ENCODE data around the gene ST3GAL2. TPM values are rescaled to one million over a fixed set of nuclear protein-coding genes. Genes with fewer than 3 reads are reported as not detected.

The ST3GAL2 gene
- total and polyA plus RNA-seq, 9 of the 15 experiments (the other 6 are each of a cell fraction or from before 2014, with no cell fraction given) = 1.5 to 108 (median 34.3) TPM

DNA sequence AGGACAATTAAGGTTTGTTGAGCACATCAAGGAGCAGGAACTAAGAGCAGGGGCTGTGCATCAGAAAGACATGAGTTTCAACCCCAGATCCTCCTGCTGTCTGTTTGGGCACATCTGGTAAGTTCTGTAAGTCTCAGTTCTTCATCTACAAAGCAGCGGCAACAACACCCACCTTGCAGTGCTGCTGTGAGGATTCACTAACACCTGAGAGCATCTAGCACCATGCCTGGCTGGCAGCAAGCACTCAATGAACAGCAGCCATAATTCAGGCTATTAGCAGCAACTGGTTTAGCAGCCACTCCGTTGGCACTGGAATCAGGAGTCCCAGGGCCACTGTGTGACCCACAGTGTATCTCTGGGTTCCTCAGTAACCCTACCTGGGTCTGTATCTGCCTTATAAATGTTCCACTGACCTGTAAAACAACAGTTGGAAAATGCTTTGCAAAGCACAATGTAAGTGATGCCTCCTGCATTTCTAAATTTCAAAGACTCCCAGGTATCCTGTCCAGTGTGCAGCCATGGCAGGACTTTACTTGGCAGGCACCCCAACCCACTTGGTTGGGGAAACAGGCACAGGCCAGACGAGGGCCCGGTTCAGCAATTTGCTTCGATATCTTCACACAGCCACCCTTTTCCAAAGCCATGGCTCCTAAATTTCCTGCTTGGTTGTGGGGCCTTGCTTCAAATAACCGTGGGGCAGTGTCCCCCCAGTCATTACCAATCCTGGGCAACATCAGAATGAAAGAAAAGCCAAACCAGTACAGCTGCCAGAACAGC, 4.2 kb downstream of the ST3GAL2 start:
- WGBS (ENCODE audit: insufficient coverage, low coverage, missing lambda C conversion rate) = 78% methylated on average over 6 of the region's 6 CpGs
- Histone ChIP-seq H2AFZ (ENCODE audit: low read depth, low read length) (no peak overlapping the region), H3K27me3 (ENCODE audit: control insufficient read depth in 2 of 2, insufficient read depth in 2 of 2, low read length in 2 of 2) (no peaks in the 10 kb centered on the region), H3K9ac (ENCODE audit: insufficient read depth in 1 of 2, low read depth in 2 of 2, low read length in 2 of 2) (peak overlapping the region; percentile 75 to 85; a peak in 3 of 4 replicates), H3K4me1 (replicated peaks in 1 of 2; ENCODE audit: control insufficient read depth in 2 of 2, insufficient read depth in 2 of 2, low read length in 2 of 2) (peaks cover 49 to 63% of the 10 kb centered on the region in 2 experiments), H3K4me2 (ENCODE audit: insufficient read depth, low read length) (peak overlapping the region; percentile 37), H3K36me3 (ENCODE audit: control insufficient read depth, insufficient read depth, low read length) (peaks cover 52% of the 10 kb centered on the region), H3K9me3 (replicated peaks; ENCODE audit: control insufficient read depth, insufficient read depth, low read depth, low read length) (no peaks in the 10 kb centered on the region), H3K27ac (ENCODE audit: extremely low read depth, low read depth, low read length) (peak overlapping the region; percentile 88), H3K4me3 (peak overlapping the region; percentile 6; the same call in 1 of the 2 replicates), H4K20me1 (replicated peaks; ENCODE audit: control insufficient read depth, insufficient read depth, low read length) (0 out of 2 replicates have a peak, but pooled peaks cover 3% of the 10 kb centered on the region), H3K79me2 (ENCODE audit: control insufficient read depth, insufficient read depth, low read length) (peaks cover 89% of the 10 kb centered on the region), H3K9me1 (ENCODE audit: control insufficient read depth, insufficient read depth, low read length) (no peaks in the 10 kb centered on the region)
- POLR2A ChIA-PET = interaction anchor here (1.1 to 2.2 kb wide), 5 partner anchors 9 to 40 kb away, joined by 3 to 17 read pairs (median 6); no protein-coding TSS in a partner anchor
- no peak for FAIRE-seq
- peak in 1 of 4 experiments; percentile 2 for DNase-seq (ENCODE audit: extremely low read depth in 1 of 4, low spot score in 3 of 4)
- ATAC-seq = no peak
- CTCF ChIA-PET (ENCODE audit: low intra/inter-chr PET ratio) = no interaction called here
- in situ Hi-C loops (cut with MboI) (no loop called here), intact Hi-C loops (cut with micrococcal nuclease) (no loop called here)
- TSS peak; percentile 0 for BruUV-seq (replicated peaks)
- TF ChIP-seq RFX5 (IDR thresholded peaks at IDR 0.05; ENCODE audit: low read depth, low read length) (no peak), FOXA3 (CRISPR knock-in tag; conservative IDR thresholded peaks at IDR 0.05 in 1 of 2, IDR thresholded peaks at IDR 0.05 in 1 of 2) (no peak), STAT5A (IDR thresholded peaks at IDR 0.05; ENCODE audit: borderline replicate concordance, low read length) (no peak), GATAD2A (IDR thresholded peaks at IDR 0.05) (no peak), BRD4 (IDR thresholded peaks at IDR 0.05) (no peak), ZNF316 (IDR thresholded peaks at IDR 0.05) (peak; percentile 9; the same call in 1 of the 2 replicates), TCF7L2 (IDR thresholded peaks at IDR 0.05; ENCODE audit: low read depth, low read length) (no peak), MCM2 (IDR thresholded peaks at IDR 0.05; ENCODE audit: low read depth) (no peak), ZNF551 (CRISPR knock-in tag; IDR thresholded peaks at IDR 0.05) (no peak), KLF6 (CRISPR knock-in tag; IDR thresholded peaks at IDR 0.05; ENCODE audit: borderline replicate concordance) (no peak), CXXC5 (CRISPR knock-in tag; IDR thresholded peaks at IDR 0.05) (0 out of 2 replicates have a peak, but pooled peaks have one; percentile 8), PTBP1 (IDR thresholded peaks at IDR 0.05; ENCODE audit: low read depth, low read length) (no peak), RBFOX2 (IDR thresholded peaks at IDR 0.05; ENCODE audit: low read depth, low read length) (0 out of 2 replicates have a peak, but pooled peaks have one; percentile 9), PRMT5 (CRISPR knock-in tag; IDR thresholded peaks at IDR 0.05) (no peak), MED1 (CRISPR knock-in tag; IDR thresholded peaks at IDR 0.05; ENCODE audit: borderline replicate concordance) (peak; percentile 46; the same call in 1 of the 2 replicates), WHSC1 (IDR thresholded peaks at IDR 0.05; ENCODE audit: low read length) (peak; percentile 83)
- TF ChIP-seq, protein P1, sequence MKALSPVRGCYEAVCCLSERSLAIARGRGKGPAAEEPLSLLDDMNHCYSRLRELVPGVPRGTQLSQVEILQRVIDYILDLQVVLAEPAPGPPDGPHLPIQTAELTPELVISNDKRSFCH (CRISPR knock-in tag; IDR thresholded peaks at IDR 0.05) = no peak
- TF ChIP-seq, protein P1 (tag; IDR thresholded peaks at IDR 0.05) = no peak
- TF ChIP-seq, protein P2, sequence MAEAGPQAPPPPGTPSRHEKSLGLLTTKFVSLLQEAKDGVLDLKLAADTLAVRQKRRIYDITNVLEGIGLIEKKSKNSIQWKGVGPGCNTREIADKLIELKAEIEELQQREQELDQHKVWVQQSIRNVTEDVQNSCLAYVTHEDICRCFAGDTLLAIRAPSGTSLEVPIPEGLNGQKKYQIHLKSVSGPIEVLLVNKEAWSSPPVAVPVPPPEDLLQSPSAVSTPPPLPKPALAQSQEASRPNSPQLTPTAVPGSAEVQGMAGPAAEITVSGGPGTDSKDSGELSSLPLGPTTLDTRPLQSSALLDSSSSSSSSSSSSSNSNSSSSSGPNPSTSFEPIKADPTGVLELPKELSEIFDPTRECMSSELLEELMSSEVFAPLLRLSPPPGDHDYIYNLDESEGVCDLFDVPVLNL (CRISPR knock-in tag; IDR thresholded peaks at IDR 0.05; ENCODE audit: low read depth) = no peak
- TF ChIP-seq, protein P3, sequence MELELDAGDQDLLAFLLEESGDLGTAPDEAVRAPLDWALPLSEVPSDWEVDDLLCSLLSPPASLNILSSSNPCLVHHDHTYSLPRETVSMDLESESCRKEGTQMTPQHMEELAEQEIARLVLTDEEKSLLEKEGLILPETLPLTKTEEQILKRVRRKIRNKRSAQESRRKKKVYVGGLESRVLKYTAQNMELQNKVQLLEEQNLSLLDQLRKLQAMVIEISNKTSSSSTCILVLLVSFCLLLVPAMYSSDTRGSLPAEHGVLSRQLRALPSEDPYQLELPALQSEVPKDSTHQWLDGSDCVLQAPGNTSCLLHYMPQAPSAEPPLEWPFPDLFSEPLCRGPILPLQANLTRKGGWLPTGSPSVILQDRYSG (tag; conservative IDR thresholded peaks at IDR 0.05; ENCODE audit: low read depth) = 0 out of 2 replicates have a peak, but pooled peaks have one; percentile 36

Measured in K562 (cell line).